Suprapubic skin (tissue), 4 donors: ENCODE data around the gene EXD1.

Experiments
- CTCF ChIP-seq, 2 donors: fragments of 200-600 bp in 1 of 2; fragments of 450-650 bp in 1 of 2; sonication (generic) in 1 of 2; IDR thresholded peaks; one replicate each; pipeline ENCODE4 v1.5.1; 2016 to 2019; ENCODE audit warnings: antibody characterized with exemption in 2 of 2, mild to moderate bottlenecking in 1 of 2, moderate library complexity in 1 of 2
- POLR2A ChIP-seq, 2 donors: fragments of 450-650 bp; IDR thresholded peaks; one replicate each; pipeline ENCODE4 v1.6.1; 2017; ENCODE audit warnings: antibody characterized with exemption in 2 of 2, mild to moderate bottlenecking in 2 of 2, moderate library complexity in 2 of 2
- POLR2AphosphoS5 ChIP-seq, 3 donors: sonication (generic); formaldehyde crosslinking; IDR thresholded peaks; one replicate each; pipeline ENCODE4 v1.6.1; 2017; ENCODE audit warnings: antibody characterized with exemption in 3 of 3

- no peak for TF ChIP-seq CTCF (IDR thresholded peaks at IDR 0.05)
- TF ChIP-seq POLR2A (IDR thresholded peaks at IDR 0.05) = no peak
- no peak for TF ChIP-seq POLR2AphosphoS5 (IDR thresholded peaks at IDR 0.05)
These were observed 31.1 kb downstream of the EXD1 start for GRCh38 chr15:41199470-41199869.
